Brain microvascular endothelial cell (primary cell): ENCODE data around the gene TBC1D1.
A peak's percentile ranks its signal among the peaks of the same experiment; 100 is the strongest.

Experiments
- DNase-seq: peaks from one replicate; pipeline ENCODE4 v3.0.0-alpha.2; 2020
- H3K27ac ChIP-seq: fragments of 250-450 bp; sonication (Bioruptor Pico); 2 replicates; pipeline ENCODE4 v1.5.1; 2020; ENCODE audit warnings: mild to moderate bottlenecking, moderate library complexity
- H3K27me3 ChIP-seq: fragments of 250-450 bp; sonication (Bioruptor Pico); replicated peaks from 2 replicates; pipeline ENCODE4 v1.5.1; 2020; ENCODE audit warnings: mild to moderate bottlenecking
- H3K36me3 ChIP-seq: fragments of 250-450 bp; sonication (Bioruptor Pico); replicated peaks from 2 replicates; pipeline ENCODE4 v1.5.1; 2020; ENCODE audit warnings: mild to moderate bottlenecking
- H3K4me3 ChIP-seq: 2 replicates; pipeline ENCODE4 v1.5.1; 2011; ENCODE audit warnings: low read depth, mild to moderate bottlenecking, control low read depth, low read length, moderate library complexity
- CTCF ChIP-seq: IDR thresholded peaks from 2 replicates; pipeline ENCODE4 v1.5.1; 2011; ENCODE audit warnings: low read depth, mild to moderate bottlenecking, moderate library complexity, low read length, control low read depth, inconsistent platforms; ENCODE audit errors: missing control alignments
- in situ Hi-C: cut with HindIII; loops from 2 replicates; pipeline ENCODE4 v1.10.0; 2017; ENCODE audit warnings: low sequenced_read_pairs, low pct_ligation_motif_present

Gene TBC1D1

DNA sequence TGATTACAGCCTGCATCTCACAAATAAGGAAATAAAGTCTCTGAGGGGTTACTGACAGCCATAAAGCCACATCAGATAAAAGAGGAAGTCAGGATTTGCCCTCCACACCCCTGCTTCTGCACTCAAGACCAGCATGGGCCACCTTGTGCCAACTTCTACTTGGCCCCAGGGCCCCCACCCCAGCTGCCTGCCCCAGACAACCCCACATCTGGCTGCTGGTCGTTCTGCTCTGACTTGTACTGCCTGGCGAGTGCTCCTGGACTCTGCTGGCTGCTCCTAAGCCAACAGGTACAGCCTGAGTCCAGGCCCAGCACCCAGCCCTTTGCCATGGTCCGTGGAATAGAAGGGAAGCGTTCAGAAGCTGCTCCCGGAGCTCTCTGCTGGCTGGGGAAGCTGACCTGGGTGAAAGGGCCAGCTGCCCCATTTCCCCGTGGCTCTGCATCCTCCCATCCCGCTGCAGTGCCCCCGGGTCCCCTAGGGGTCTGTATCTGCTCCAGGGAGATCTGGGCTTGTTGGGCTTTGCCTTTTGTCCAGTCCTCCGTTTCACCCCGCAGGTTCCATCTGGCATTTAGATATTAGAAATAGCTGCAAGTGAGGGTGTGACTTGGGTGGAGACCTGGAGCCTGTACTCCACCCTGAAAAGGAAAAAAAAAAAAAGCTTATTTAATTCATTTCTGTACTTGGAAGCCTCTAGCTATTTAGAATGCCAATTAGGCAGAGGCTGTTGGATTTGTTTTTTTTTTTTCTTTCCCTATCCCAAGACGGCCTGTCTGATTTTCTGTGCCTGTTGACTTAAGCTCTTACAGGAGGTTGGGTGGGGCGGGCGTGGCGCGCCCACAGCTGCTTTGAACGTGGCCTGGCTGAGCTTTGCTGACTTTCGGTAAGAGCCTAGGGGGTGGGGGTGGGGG lies 264.1 kb downstream of the TBC1D1 start:
- DNase-seq = no peak
- in situ Hi-C loops = loop anchor here (25.0 kb wide), 1 partner anchor 93 kb away; no protein-coding TSS in a partner anchor
- Histone ChIP-seq H3K27ac (no peak overlapping the region), H3K27me3 (no peaks in the 10 kb centered on the region), H3K36me3 (no peaks in the 10 kb centered on the region), H3K4me3 (no peak overlapping the region)
- no peak for TF ChIP-seq CTCF

DNA sequence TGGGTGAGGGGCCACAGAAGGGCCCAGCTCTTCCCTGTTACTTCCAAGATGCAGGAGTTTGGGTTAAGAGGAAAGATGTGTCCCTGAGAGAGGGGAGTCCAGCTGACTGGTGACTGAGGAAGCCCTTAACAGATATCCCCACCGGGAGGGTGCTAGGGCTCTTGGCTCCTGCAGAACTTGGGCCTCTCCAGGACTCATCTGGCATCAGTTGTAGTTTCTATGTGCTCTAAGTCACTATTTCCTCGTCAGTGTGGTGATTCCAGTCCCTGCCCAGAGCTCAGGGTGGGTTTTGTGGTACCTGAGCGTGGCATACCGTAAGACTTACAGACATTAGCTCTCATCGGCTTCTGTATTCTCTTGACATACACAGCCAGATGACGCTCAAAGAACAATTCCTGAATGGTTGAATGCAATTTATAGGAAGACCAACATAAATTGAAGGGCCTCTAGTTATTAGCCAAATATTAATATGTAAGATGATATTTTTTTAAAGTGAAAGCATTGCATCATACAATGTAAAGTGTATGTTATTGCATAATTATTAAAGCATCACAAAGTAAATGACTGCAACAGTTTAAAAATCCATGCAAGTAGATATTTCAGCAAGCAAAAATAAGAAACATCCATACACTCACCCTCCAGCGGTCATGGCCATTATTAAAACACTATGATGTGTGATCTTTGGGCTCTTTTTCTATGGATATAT lies 264.9 kb downstream of the TBC1D1 start:
- no peaks in the 10 kb centered on the region for H3K36me3 ChIP-seq
- H3K27ac ChIP-seq = no peak overlapping the region
- DNase-seq = no peak
- no peak overlapping the region for H3K4me3 ChIP-seq
- no peaks in the 10 kb centered on the region for H3K27me3 ChIP-seq
- in situ Hi-C loops = loop anchor here (25.0 kb wide), 1 partner anchor 93 kb away; no protein-coding TSS in a partner anchor
- no peak for TF ChIP-seq CTCF

DNA sequence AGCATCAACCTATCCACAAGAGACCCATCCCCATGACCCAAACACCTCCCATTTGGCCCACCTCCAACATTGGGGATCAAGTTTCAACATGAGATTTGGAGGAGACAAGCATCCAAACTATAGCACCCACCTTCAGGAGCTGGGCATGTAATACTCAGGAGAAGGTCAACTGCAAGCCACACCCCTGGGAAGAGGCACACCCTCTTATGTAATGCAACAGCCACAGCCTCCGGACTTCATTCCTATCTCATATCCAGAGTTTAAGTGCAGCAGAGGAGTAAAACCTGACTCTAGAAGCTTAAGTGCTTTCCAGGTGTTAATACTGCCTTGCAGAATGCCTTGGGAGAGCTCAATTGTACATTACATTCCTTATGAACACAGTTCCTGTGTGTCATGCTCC lies 266.7 kb downstream of the TBC1D1 start:
- Histone ChIP-seq H3K27me3 (no peaks in the 10 kb centered on the region), H3K4me3 (no peak overlapping the region), H3K27ac (no peak overlapping the region), H3K36me3 (no peaks in the 10 kb centered on the region)
- TF ChIP-seq CTCF = no peak
- in situ Hi-C loops = loop anchor here (25.0 kb wide), 1 partner anchor 95 kb away; no protein-coding TSS in a partner anchor
- DNase-seq = no peak

- TF ChIP-seq CTCF = no peak
- DNase-seq = peak; percentile 98
- H3K27ac ChIP-seq = peak overlapping the region; percentile 99
- in situ Hi-C loops = loop anchor here (25.0 kb wide), 1 partner anchor 98 kb away; no protein-coding TSS in a partner anchor
- no peaks in the 10 kb centered on the region for H3K27me3 ChIP-seq
- H3K36me3 ChIP-seq = no peaks in the 10 kb centered on the region
- H3K4me3 ChIP-seq = no peak overlapping the region
These were observed 269.8 kb downstream of the TBC1D1 start for GRCh38 chr4:38160487-38161207.

- H3K27ac ChIP-seq = peak overlapping the region; percentile 99
- DNase-seq = no peak
- in situ Hi-C loops = loop anchor here (25.0 kb wide), 1 partner anchor 99 kb away; no protein-coding TSS in a partner anchor
- TF ChIP-seq CTCF = no peak
- H3K36me3 ChIP-seq = no peaks in the 10 kb centered on the region
- H3K4me3 ChIP-seq = no peak overlapping the region
- no peaks in the 10 kb centered on the region for H3K27me3 ChIP-seq
These were observed 270.6 kb downstream of the TBC1D1 start for GRCh38 chr4:38161208-38162113.
